Body of pancreas (tissue), 4 donors: ENCODE measurements around the gene MED13L. TPM values are rescaled to one million over a fixed set of nuclear protein-coding genes. Genes with fewer than 3 reads are reported as not detected.

Experiments
- ATAC-seq: fragments of 150-250 bp; one replicate; pipeline ENCODE4 v1.9.1; 2016
- DNase-seq, 4 donors: peaks; one replicate each; pipeline ENCODE4 v3.0.0-alpha.2; 2019
- H3K27ac ChIP-seq, 4 donors: fragments of 200-600 bp; sonication (generic); 1 replicate in 3 of 4; 2 replicates in 1 of 4; pipeline versions ENCODE4 v1.5.1 to v1.6.1; 2016 to 2019; ENCODE audit warnings: mild to moderate bottlenecking in 1 of 4, mixed read lengths in 1 of 4, moderate library complexity in 1 of 4
- H3K27me3 ChIP-seq, 2 donors: fragments of 200-600 bp; sonication (generic); one replicate each; pipeline ENCODE4 v1.6.0; 2016; ENCODE audit warnings: mild to moderate bottlenecking in 1 of 2
- H3K36me3 ChIP-seq, 2 donors: fragments of 200-600 bp; sonication (generic); replicated peaks in 1 of 2; 2 replicates each; pipeline ENCODE4 v1.5.1; 2016; ENCODE audit warnings: low read depth in 2 of 2; ENCODE audit not compliant: insufficient read depth in 1 of 2
- H3K4me1 ChIP-seq: fragments of 200-600 bp; sonication (generic); one replicate; pipeline ENCODE4 v1.6.0; 2016
- H3K4me3 ChIP-seq, 2 donors: fragments of 200-600 bp; sonication (generic); 1 replicate in 1 of 2; 2 replicates in 1 of 2; pipeline ENCODE4 v1.5.1; 2016 to 2019
- H3K9me3 ChIP-seq, 3 donors: fragments of 200-600 bp; sonication (generic); 1 replicate in 2 of 3; 2 replicates in 1 of 3; pipeline ENCODE4 v1.5.1; 2016
- POLR2A ChIP-seq, 3 donors: fragments of 450-650 bp; IDR thresholded peaks; one replicate each; pipeline ENCODE4 v1.6.1; 2016; ENCODE audit warnings: antibody characterized with exemption in 3 of 3, mild to moderate bottlenecking in 2 of 3
- WGBS, 2 donors: methylation state at CpG; one replicate each; pipeline ENCODE4 v1.1.5; 2017; 5-methylcytosine and 5-hydroxymethylcytosine counted together
- intact Hi-C: fragments of 100-400 bp; cut with DNase I; formaldehyde crosslinking; loops from one replicate; pipeline ENCODE4 v1.15.1; 2023
- total RNA-seq, 2 donors: library from RNA; depleted of rRNA; stranded (reverse); fragments of >200 nt; gene quantifications; one replicate each; pipeline ENCODE4 v1.1.0, GENCODE V29; 2016
- TF ChIP-seq, protein P1 (sequence below), 7 experiments: fragments of 450-650 bp in 4 of 7; fragments of 200-600 bp in 3 of 7; sonication (generic) in 3 of 7; IDR thresholded peaks; one replicate each; pipeline ENCODE4 v1.5.1; 2016 to 2019; ENCODE audit warnings: antibody characterized with exemption in 7 of 7

The MED13L gene
- total RNA-seq, 2 donors from 2014 or later = 65.9 to 72.6 TPM

DNA sequence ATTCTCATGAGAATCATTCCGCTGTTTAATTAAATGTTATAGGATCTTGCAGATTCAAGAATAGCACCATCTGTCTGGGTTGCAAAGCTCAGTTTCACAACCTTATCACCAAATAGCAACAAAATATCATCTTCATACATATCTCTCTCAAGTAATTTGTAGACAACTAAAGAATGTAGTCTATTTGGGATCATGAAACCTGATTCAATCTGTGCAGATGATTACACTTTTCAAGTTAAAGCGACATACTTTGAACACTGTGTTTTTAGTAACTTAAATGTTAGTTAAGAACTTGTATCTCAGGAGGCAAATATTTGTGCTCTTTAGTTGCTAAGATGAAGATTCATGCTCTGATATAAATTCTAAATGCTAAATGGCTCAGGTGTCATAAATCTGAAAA lies 14.8 kb downstream of the MED13L start:
- Histone ChIP-seq H3K36me3 (no peaks in the 10 kb centered on the region), H3K27me3 (no peaks in the 10 kb centered on the region), H3K4me3 (no peak overlapping the region), H3K27ac (no peak overlapping the region), H3K4me1 (peaks cover 84% of the 10 kb centered on the region), H3K9me3 (no peaks in the 10 kb centered on the region)
- intact Hi-C loops = no loop called here
- 71 to 73% methylated on average over 2 of the region's 2 CpGs for WGBS, 2 donors
- DNase-seq (no peak), ATAC-seq (no peak)
- no peak for TF ChIP-seq POLR2A (IDR thresholded peaks at IDR 0.05)
- TF ChIP-seq, protein P1, sequence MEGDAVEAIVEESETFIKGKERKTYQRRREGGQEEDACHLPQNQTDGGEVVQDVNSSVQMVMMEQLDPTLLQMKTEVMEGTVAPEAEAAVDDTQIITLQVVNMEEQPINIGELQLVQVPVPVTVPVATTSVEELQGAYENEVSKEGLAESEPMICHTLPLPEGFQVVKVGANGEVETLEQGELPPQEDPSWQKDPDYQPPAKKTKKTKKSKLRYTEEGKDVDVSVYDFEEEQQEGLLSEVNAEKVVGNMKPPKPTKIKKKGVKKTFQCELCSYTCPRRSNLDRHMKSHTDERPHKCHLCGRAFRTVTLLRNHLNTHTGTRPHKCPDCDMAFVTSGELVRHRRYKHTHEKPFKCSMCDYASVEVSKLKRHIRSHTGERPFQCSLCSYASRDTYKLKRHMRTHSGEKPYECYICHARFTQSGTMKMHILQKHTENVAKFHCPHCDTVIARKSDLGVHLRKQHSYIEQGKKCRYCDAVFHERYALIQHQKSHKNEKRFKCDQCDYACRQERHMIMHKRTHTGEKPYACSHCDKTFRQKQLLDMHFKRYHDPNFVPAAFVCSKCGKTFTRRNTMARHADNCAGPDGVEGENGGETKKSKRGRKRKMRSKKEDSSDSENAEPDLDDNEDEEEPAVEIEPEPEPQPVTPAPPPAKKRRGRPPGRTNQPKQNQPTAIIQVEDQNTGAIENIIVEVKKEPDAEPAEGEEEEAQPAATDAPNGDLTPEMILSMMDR (IDR thresholded peaks at IDR 0.05) = no peak

DNA sequence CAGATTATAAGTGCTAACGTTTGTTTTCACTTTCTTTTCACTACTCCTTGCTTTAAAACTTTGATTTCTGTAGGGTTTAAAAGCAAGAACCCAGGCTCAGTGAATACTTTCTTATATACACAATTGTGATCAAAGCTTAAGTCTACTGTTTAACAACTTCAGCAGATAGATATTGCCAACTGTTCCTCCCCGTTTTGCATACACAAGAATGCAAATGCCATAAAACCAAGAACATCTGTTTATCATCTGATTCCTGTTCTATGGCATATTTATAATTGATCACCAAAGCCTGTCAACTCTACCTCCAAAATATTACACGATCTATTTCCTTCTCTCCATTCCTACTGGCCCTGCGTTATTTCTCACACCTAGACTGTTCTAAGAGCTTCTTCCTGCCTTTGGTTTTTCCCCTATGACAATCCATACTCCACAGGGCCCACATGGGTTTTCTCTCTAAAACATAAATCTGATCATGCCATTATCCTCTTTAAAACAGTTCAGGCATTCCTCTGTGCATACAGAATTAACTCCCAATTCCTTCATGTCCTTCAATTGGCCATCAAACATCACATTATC lies 15.9 kb downstream of the MED13L start:
- H3K9me3 ChIP-seq = no peaks in the 10 kb centered on the region
- DNase-seq (no peak), ATAC-seq (no peak)
- intact Hi-C loops = no loop called here
- H3K4me1 ChIP-seq = peaks cover 80% of the 10 kb centered on the region
- H3K4me3 ChIP-seq = no peak overlapping the region
- no peaks in the 10 kb centered on the region for H3K27me3 ChIP-seq
- WGBS, 2 donors = 36 to 38% methylated on average over 4 of the region's 4 CpGs
- no peak overlapping the region for H3K27ac ChIP-seq
- TF ChIP-seq, protein P1 (IDR thresholded peaks at IDR 0.05) = no peak
- TF ChIP-seq POLR2A (IDR thresholded peaks at IDR 0.05) = no peak
- H3K36me3 ChIP-seq = no peaks in the 10 kb centered on the region

DNA sequence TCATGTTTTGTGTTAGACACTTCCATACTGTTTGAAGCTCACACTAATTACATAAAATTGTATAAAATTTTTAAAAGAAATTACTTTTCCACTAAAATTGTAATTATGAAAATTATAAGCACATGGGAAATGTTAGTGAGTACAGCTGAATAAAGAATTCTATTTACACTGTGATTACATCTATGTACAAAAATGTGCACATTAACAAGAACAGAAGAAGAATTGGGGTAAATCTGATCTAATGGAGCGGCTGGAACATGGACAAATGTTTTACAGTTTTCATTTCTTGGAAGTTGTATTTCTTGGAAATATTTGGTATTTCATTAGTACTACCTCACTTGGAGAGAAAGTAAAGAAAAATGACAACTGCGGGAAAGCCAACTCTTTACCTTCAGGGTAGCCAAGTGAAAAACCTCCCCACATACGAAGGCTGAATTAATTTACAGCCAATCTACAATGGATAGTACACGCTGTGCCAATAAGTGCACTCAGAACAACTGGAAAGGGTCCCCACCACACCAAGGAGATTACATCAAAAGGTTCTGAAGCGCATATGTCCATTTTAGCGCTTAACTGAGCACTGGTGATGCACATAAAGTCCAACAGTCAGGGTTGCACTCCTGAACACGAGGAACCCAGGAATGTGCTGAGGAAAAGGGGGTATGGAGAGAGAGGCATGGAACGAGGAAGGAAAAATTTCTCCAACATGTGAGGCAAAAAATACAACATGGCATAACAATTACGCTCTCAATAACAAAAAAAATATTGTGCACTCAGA lies 17.5 kb downstream of the MED13L start:
- intact Hi-C loops = no loop called here
- Histone ChIP-seq H3K4me3 (no peak overlapping the region), H3K9me3 (no peaks in the 10 kb centered on the region), H3K27ac (no peak overlapping the region), H3K27me3 (no peaks in the 10 kb centered on the region), H3K4me1 (peaks cover 68% of the 10 kb centered on the region), H3K36me3 (no peaks in the 10 kb centered on the region)
- WGBS, 2 donors = 73 to 78% methylated on average over 9 of the region's 9 CpGs
- TF ChIP-seq, protein P1 (IDR thresholded peaks at IDR 0.05) = no peak
- TF ChIP-seq POLR2A (IDR thresholded peaks at IDR 0.05) = no peak
- ATAC-seq (no peak), DNase-seq (no peak)

DNA sequence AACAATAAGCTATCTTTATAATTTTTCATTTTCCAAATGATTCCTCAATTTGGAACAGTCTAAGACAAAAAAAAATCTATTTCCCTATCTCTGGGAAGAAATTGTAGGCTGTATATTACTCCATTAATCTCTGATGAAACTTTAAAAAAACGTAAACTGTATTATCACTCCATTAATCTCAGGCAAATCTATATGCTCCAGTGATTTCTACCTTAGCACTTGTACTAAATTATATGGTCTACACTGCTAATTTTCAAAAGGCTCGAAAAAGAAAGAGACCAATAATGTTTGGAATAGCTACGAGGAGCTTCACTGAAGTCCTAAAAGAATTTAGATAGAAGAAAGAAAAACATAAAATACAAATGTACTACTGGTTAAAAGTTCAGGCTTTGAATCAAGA lies 19.7 kb downstream of the MED13L start:
- WGBS, 2 donors = 24 to 30% methylated on average over 3 of the region's 3 CpGs
- ATAC-seq = no peak

More for the DNA sequence above, 19.7 kb downstream of the MED13L start:
- H3K9me3 ChIP-seq = no peaks in the 10 kb centered on the region
- no peaks in the 10 kb centered on the region for H3K27me3 ChIP-seq
- H3K27ac ChIP-seq = peak overlapping the region in 2 of 4 donors; percentile 18 to 65
- DNase-seq = no peak
- no peak for TF ChIP-seq POLR2A (IDR thresholded peaks at IDR 0.05)
- TF ChIP-seq, protein P1 (IDR thresholded peaks at IDR 0.05) = no peak
- no peak overlapping the region for H3K4me3 ChIP-seq
- H3K36me3 ChIP-seq = no peaks in the 10 kb centered on the region
- peaks cover 53% of the 10 kb centered on the region for H3K4me1 ChIP-seq
- intact Hi-C loops = no loop called here
